GM21717 (cell line): ENCODE results near the gene SPATA31D4.

Source experiments
- ATAC-seq: cut with Tn5 transposase; IDR thresholded peaks from one replicate; pipeline ENCODE4 v1.9.1; 2021; ENCODE audit warnings: mild to moderate bottlenecking, moderate library complexity; ENCODE audit not compliant: unreplicated experiment

SPATA31D4 gene

DNA sequence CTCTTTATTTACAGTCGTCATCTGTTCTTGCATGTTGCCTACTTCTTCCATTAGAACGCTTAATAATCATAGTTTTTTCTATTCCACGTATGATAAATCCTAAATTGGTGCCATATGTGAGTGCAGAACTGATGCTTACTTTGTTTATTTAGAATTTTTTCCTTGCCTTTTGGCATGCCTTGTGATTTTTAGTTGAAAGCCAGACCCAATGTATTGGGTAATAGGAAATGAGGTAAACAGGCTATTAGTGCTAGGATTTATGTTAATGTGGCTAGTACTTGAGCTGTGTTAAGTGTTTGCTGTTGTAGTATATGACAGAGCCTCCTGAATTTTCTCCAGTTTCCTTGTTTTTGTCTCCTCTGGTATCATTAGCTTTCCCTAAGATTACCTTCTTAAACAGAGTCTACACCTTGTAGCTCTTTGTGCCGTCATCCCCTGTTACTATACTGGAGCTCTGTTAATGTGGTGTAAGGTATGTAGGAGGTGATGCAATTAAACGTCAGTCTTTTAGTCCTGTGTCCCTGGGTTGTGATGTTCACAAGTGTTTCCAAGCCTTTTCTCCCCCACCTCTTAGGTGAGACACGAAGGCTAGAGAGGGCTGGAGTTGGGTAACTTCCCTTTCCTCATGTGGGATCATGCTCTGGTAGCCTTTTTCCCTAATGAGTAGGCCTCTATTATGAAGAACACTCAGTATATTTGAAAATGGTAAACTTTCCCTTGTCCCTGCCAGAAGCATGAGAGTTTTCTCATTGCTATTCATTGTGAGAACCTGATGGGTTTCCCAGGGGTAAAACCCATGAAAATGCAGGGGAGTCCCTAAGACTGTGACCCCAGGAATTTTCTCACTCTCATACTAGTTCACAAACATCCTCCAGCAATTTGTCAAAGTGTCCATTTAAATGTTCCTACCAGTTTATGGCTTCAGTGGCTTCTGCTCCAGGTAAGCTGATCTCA, 36.3 kb downstream of the SPATA31D4 start:
- ATAC-seq = no peak

DNA sequence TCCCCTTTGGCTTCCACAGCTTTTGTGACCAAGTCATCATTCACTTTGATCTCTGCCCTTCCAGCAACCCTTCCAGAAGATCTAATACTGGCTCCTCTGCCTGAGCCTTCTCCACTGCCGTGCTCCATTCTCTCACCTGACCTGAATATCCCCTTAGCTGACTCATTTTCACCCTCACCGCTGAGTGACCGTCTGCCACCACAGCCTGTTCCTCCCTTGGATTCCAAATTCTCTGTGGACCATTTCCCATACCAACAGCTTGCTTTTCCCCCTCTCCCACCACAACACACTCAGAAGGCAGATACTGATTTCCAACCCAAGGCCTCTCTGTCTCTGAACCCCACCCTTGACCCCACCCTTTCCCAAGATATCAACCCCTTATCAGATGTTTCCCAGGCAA, 39.8 kb downstream of the SPATA31D4 start:
- no peak for ATAC-seq

DNA sequence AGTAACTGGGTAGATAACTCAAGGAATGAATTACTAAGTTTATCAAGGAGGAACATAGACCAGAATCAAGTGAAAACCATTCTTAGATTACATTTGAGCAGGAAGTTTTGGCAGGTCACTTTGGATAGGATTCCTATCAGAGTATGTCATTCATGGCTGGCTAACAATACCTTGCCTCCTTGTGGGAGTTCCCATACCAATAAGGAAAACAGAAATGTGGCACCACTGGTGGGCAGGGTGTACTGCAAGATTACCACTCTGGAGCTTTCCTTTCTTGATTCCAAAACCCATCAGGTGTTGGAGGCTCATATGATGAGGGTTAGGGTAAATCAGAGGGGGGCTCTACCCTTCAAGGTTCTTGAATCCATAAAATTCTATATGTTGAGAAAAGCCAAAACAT, 41.7 kb downstream of the SPATA31D4 start:
- ATAC-seq = no peak

DNA sequence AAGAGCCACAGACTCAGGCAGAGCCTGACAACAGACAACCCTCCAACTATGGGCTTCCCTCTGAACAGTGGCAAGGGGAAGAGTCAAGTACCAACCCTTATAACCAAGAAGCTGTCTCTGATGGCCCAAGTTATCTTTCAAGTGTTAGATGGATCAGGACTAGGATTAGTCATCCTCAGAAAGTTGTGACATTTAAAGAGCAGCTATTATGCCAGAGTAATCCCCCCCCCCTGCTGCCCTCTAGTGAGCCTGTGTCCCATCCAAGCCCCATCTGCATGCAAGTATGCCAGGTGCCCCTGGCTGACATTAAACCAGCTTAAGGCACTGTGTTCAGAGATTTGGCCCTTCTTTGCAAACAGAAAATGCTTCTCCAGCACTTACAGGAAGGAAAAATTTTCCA, 43.5 kb downstream of the SPATA31D4 start:
- no peak for ATAC-seq

DNA sequence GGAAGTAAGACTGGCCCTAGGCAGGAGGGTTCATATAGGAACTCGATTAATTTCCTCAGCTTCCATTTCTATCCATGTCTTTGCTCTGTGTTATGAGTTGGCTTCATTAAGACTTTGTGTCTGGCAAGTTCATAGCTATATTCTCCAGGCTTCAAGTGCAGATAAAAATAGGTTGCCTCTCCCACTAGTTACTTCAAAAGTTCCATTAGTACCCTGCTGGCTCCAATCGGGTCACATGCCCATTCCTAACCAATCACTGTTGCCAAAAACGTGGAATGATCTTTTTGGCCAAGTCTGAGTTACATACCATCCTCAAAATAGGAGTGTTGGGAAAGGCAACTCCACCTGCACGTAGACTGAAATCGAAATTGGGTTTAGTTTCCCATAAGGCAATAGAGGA, 46.5 kb downstream of the SPATA31D4 start:
- no peak for ATAC-seq

DNA sequence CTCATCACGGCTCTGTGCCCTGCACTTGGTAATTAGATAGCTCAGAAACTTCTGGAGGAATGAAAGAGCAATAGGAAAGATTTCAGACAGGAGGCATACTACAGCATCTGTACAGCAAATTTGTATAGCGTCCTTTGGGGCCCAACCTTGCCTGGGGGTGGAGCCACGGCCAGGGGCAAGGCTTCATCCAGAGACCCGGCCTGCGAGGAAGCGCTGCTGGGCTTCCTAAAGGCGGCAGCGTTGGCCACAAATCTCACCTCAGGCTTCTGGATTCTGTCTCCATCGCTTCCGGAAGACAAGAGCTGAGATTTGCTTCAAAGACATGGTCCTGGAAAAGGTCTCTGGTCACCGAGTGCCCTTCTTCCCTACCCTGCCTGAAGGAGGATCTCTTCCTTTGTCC, 48.1 kb downstream of the SPATA31D4 start:
- no peak for ATAC-seq

DNA sequence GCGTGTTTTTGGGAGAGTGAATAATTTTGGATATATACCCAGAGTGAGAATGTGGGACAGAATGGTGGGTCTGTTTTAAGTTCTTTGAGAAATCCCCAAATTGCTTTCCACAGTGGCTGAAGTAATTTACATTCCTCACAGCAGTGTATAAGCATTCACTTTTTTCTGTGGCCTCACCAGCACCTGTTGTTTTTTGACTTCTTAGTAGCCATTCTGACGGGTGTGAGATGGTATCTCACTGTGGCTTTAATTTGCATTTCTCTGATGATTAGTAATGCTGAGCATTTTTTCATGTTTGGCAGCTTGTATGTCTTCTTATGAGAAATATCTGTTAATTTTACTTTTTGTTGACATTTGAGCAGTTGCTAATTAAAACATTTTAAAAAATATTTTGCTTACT, 51.0 kb downstream of the SPATA31D4 start:
- no peak for ATAC-seq

DNA sequence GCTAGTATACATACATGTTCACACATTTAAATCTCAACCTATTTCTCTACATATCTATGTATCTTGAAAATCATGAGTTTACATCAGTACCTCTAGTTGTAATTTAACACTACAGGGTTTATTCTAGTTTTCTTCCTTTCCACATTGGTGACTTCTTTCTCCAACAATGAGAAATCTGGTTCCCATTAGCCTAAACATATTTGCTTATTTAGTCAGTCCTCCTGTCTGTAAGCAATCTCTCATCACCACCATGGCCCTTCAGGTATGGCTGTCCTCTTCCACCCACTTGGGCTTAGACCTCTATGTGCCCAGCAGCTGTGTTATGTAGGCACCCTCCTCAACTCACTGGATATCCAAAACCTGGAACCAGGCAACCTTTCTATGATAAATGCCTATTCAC, 52.3 kb downstream of the SPATA31D4 start:
- no peak for ATAC-seq

DNA sequence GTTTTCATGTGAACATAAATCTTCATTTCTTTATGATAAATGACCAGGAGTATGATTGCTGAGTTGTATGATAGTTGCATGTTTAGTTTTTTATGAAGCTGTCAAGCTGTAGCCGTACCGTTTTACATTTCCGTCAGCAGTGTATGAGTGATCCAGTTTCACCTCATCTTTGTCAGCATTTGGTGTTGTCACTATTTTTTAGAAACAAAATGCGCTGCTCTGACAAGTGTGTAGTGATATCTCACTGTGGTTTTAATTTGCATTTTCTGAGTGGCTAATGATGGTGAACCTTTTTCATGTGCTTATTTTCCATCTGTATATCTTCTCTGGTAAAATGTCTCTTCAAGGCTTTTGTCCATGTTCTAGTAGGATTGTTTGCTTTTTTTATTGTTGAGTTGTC, 53.7 kb downstream of the SPATA31D4 start:
- no peak for ATAC-seq
